Nephron (organoid): ENCODE measurements around the gene ZNF621.
A peak's percentile ranks its signal among the peaks of the same experiment; 100 is the strongest.

ENCODE experiments used
- H3K27ac Mint-ChIP-seq, 3 experiments: 2 replicates each; pipeline ENCODE4 v1.8.0; 2020; ENCODE audit warnings: mixed read lengths in 3 of 3, mild to moderate bottlenecking in 2 of 3, moderate library complexity in 1 of 3
- H3K27me3 Mint-ChIP-seq: 2 replicates; pipeline ENCODE4 v1.8.0; 2021; ENCODE audit warnings: low read depth, mild to moderate bottlenecking, moderate library complexity, mixed read lengths
- H3K36me3 Mint-ChIP-seq: 2 replicates; pipeline ENCODE4 v1.8.0; 2020; ENCODE audit warnings: low read depth, mixed read lengths
- H3K4me1 Mint-ChIP-seq: 2 replicates; pipeline ENCODE4 v1.8.0; 2020; ENCODE audit warnings: mixed read lengths
- H3K4me3 Mint-ChIP-seq, 3 experiments: 2 replicates each; pipeline ENCODE4 v1.8.0; 2020; ENCODE audit warnings: mild to moderate bottlenecking in 3 of 3, mixed read lengths in 3 of 3, moderate library complexity in 2 of 3
- H3K9me3 Mint-ChIP-seq: 2 replicates; pipeline ENCODE4 v1.8.0; 2020; ENCODE audit warnings: mixed read lengths
- CTCF ChIP-seq, 3 experiments: fragments of 200-600 bp; sonication (generic); IDR thresholded peaks; one replicate each; pipeline ENCODE4 v1.5.0; 2021; ENCODE audit warnings: antibody characterized with exemption in 3 of 3; ENCODE audit not compliant: unreplicated experiment in 3 of 3

The ZNF621 gene

GRCh38 chr3:40574050-40574449 is 49.3 kb downstream of the ZNF621 start:
- Mint-ChIP-seq H3K4me1 (peaks cover 6% of the 10 kb centered on the region), H3K4me3 (no peak overlapping the region), H3K36me3 (no peaks in the 10 kb centered on the region), H3K27ac (peak overlapping the region; percentile 34 to 78 (median 47)), H3K9me3 (no peaks in the 10 kb centered on the region), H3K27me3 (no peaks in the 10 kb centered on the region)
- no peak for TF ChIP-seq CTCF (IDR thresholded peaks at IDR 0.05; ENCODE audit: unreplicated experiment in 3 of 3)

- Mint-ChIP-seq H3K4me3 (no peak overlapping the region), H3K9me3 (no peaks in the 10 kb centered on the region), H3K27ac (peak overlapping the region; percentile 1 to 42 (median 34))
Measured at GRCh38 chr3:40574661-40575060, 49.9 kb downstream of the ZNF621 start.

GRCh38 chr3:40576396-40576795 is 51.6 kb downstream of the ZNF621 start:
- H3K4me1 Mint-ChIP-seq: peaks cover 6% of the 10 kb centered on the region
- peaks cover 3% of the 10 kb centered on the region for H3K27me3 Mint-ChIP-seq
- H3K4me3 Mint-ChIP-seq: no peak overlapping the region
- H3K9me3 Mint-ChIP-seq: no peaks in the 10 kb centered on the region
- no peak for TF ChIP-seq CTCF (IDR thresholded peaks at IDR 0.05; ENCODE audit: unreplicated experiment in 3 of 3)
- no peaks in the 10 kb centered on the region for H3K36me3 Mint-ChIP-seq
- H3K27ac Mint-ChIP-seq: no peak overlapping the region

More at GRCh38 chr3:40574661-40575060, 49.9 kb downstream of the ZNF621 start:
- H3K27me3 Mint-ChIP-seq: no peaks in the 10 kb centered on the region
- no peaks in the 10 kb centered on the region for H3K36me3 Mint-ChIP-seq
- no peak for TF ChIP-seq CTCF (IDR thresholded peaks at IDR 0.05; ENCODE audit: unreplicated experiment in 3 of 3)
- H3K4me1 Mint-ChIP-seq: peaks cover 6% of the 10 kb centered on the region

- peaks cover 31% of the 10 kb centered on the region for H3K4me1 Mint-ChIP-seq
- H3K27me3 Mint-ChIP-seq: peaks cover 8% of the 10 kb centered on the region
- no peak overlapping the region for H3K4me3 Mint-ChIP-seq
- no peaks in the 10 kb centered on the region for H3K9me3 Mint-ChIP-seq
- no peak overlapping the region for H3K27ac Mint-ChIP-seq
- peak; percentile 90 to 98 (median 96) for TF ChIP-seq CTCF (IDR thresholded peaks at IDR 0.05; ENCODE audit: unreplicated experiment in 3 of 3)
- no peaks in the 10 kb centered on the region for H3K36me3 Mint-ChIP-seq
Measured at GRCh38 chr3:40580494-40581091, 55.8 kb downstream of the ZNF621 start.

GRCh38 chr3:40581166-40581565 is 56.4 kb downstream of the ZNF621 start:
- peaks cover 8% of the 10 kb centered on the region for H3K27me3 Mint-ChIP-seq
- H3K36me3 Mint-ChIP-seq: no peaks in the 10 kb centered on the region
- H3K27ac Mint-ChIP-seq: no peak overlapping the region
- H3K4me1 Mint-ChIP-seq: peaks cover 37% of the 10 kb centered on the region
- no peak overlapping the region for H3K4me3 Mint-ChIP-seq
- TF ChIP-seq CTCF (IDR thresholded peaks at IDR 0.05; ENCODE audit: unreplicated experiment in 3 of 3): no peak
- no peaks in the 10 kb centered on the region for H3K9me3 Mint-ChIP-seq

GRCh38 chr3:40582401-40583027 is 57.8 kb downstream of the ZNF621 start:
- peaks cover 45% of the 10 kb centered on the region for H3K4me1 Mint-ChIP-seq

More at GRCh38 chr3:40582401-40583027, 57.8 kb downstream of the ZNF621 start:
- Mint-ChIP-seq H3K27me3 (peaks cover 8% of the 10 kb centered on the region), H3K9me3 (no peaks in the 10 kb centered on the region), H3K4me3 (no peak overlapping the region), H3K27ac (peak overlapping the region; percentile 11 to 75 (median 67)), H3K36me3 (no peaks in the 10 kb centered on the region)
- no peak for TF ChIP-seq CTCF (IDR thresholded peaks at IDR 0.05; ENCODE audit: unreplicated experiment in 3 of 3)
